Vagina (tissue), 2 donors: ENCODE results near the gene ADO. TPM values are rescaled to one million over a fixed set of nuclear protein-coding genes. Genes with fewer than 3 reads are reported as not detected.

Source experiments
- DNase-seq, 2 donors: peaks; one replicate each; pipeline ENCODE4 v3.0.0-alpha.2; 2017; ENCODE audit errors: extremely low spot score in 2 of 2
- H3K27ac ChIP-seq: fragments of 200-600 bp; sonication (generic); one replicate; pipeline ENCODE4 v1.5.1; 2019
- H3K27me3 ChIP-seq: fragments of 200-600 bp; sonication (generic); one replicate; pipeline ENCODE4 v1.5.1; 2019
- H3K36me3 ChIP-seq, 2 donors: fragments of 200-600 bp; sonication (generic); one replicate each; pipeline ENCODE4 v1.5.1; 2017 to 2019
- H3K4me1 ChIP-seq: fragments of 200-600 bp; sonication (generic); one replicate; pipeline ENCODE4 v1.5.1; 2019
- H3K4me3 ChIP-seq, 2 donors: fragments of 200-600 bp; sonication (generic); 1 replicate in 1 of 2; 2 replicates in 1 of 2; pipeline ENCODE4 v1.5.1; 2016 to 2019
- H3K9me3 ChIP-seq: fragments of 200-600 bp; sonication (generic); one replicate; pipeline ENCODE4 v1.5.1; 2019
- CTCF ChIP-seq, 3 experiments: fragments of 450-650 bp in 2 of 3; fragments of 200-600 bp in 1 of 3; sonication (generic) in 1 of 3; IDR thresholded peaks; one replicate each; pipeline ENCODE4 v1.5.1; 2017 to 2019; ENCODE audit warnings: antibody characterized with exemption in 3 of 3, mild to moderate bottlenecking in 2 of 3, moderate library complexity in 2 of 3
- POLR2A ChIP-seq, 2 donors: fragments of 450-650 bp; IDR thresholded peaks; one replicate each; pipeline ENCODE4 v1.6.1; 2017; ENCODE audit warnings: antibody characterized with exemption in 2 of 2, mild to moderate bottlenecking in 2 of 2, moderate library complexity in 2 of 2
- POLR2AphosphoS5 ChIP-seq, 2 donors: sonication (generic); formaldehyde crosslinking; IDR thresholded peaks; one replicate each; pipeline ENCODE4 v1.9.0; 2017; ENCODE audit warnings: antibody characterized with exemption in 2 of 2, mild to moderate bottlenecking in 2 of 2, low read depth in 1 of 2; ENCODE audit not compliant: insufficient read depth in 1 of 2
- intact Hi-C: fragments of 100-400 bp; cut with DNase I; formaldehyde crosslinking; loops from one replicate; pipeline ENCODE4 v1.15.1; 2023
- total RNA-seq: library from RNA; depleted of rRNA; stranded (reverse); fragments of >200 nt; gene quantifications from one replicate; pipeline ENCODE4 v1.2.3, GENCODE V29; 2016

Gene ADO
- total RNA-seq, 1 donor from 2014 or later = 17.2 TPM

GRCh38 chr10:62792261-62792660, 12.3 kb upstream of the ADO start:
- DNase-seq = no peak
- intact Hi-C loops = no loop called here
- no peak overlapping the region for H3K4me3 ChIP-seq

GRCh38 chr10:62794306-62794705, 10.2 kb upstream of the ADO start:
- TF ChIP-seq POLR2A (IDR thresholded peaks at IDR 0.05) (no peak), POLR2AphosphoS5 (IDR thresholded peaks at IDR 0.05; ENCODE audit: insufficient read depth in 1 of 2, low read depth in 1 of 2) (no peak), CTCF (IDR thresholded peaks at IDR 0.05) (no peak)
- intact Hi-C loops = no loop called here
- no peak for DNase-seq
- Histone ChIP-seq H3K36me3 (no peaks in the 10 kb centered on the region), H3K4me1 (no peaks in the 10 kb centered on the region), H3K27me3 (no peaks in the 10 kb centered on the region), H3K4me3 (no peak overlapping the region), H3K9me3 (no peaks in the 10 kb centered on the region), H3K27ac (no peak overlapping the region)

More at GRCh38 chr10:62792261-62792660, 12.3 kb upstream of the ADO start:
- TF ChIP-seq POLR2A (IDR thresholded peaks at IDR 0.05) (no peak), CTCF (IDR thresholded peaks at IDR 0.05) (no peak), POLR2AphosphoS5 (IDR thresholded peaks at IDR 0.05; ENCODE audit: insufficient read depth in 1 of 2, low read depth in 1 of 2) (no peak)
- Histone ChIP-seq H3K27me3 (no peaks in the 10 kb centered on the region), H3K27ac (no peak overlapping the region), H3K9me3 (no peaks in the 10 kb centered on the region), H3K36me3 (no peaks in the 10 kb centered on the region), H3K4me1 (no peaks in the 10 kb centered on the region)

- TF ChIP-seq CTCF (IDR thresholded peaks at IDR 0.05) (no peak), POLR2AphosphoS5 (IDR thresholded peaks at IDR 0.05; ENCODE audit: insufficient read depth in 1 of 2, low read depth in 1 of 2) (no peak), POLR2A (IDR thresholded peaks at IDR 0.05) (no peak)
- DNase-seq = no peak
- intact Hi-C loops = no loop called here
- Histone ChIP-seq H3K4me3 (no peak overlapping the region), H3K27me3 (no peaks in the 10 kb centered on the region), H3K27ac (no peak overlapping the region), H3K9me3 (no peaks in the 10 kb centered on the region), H3K4me1 (no peaks in the 10 kb centered on the region), H3K36me3 (no peaks in the 10 kb centered on the region)
Measured at GRCh38 chr10:62795100-62795499, 9.4 kb upstream of the ADO start.

GRCh38 chr10:62795762-62796161, 8.8 kb upstream of the ADO start:
- DNase-seq = no peak

More at GRCh38 chr10:62795762-62796161, 8.8 kb upstream of the ADO start:
- intact Hi-C loops = no loop called here
- no peaks in the 10 kb centered on the region for H3K27me3 ChIP-seq
- H3K9me3 ChIP-seq = no peaks in the 10 kb centered on the region
- no peak overlapping the region for H3K27ac ChIP-seq
- TF ChIP-seq POLR2A (IDR thresholded peaks at IDR 0.05) (no peak), CTCF (IDR thresholded peaks at IDR 0.05) (no peak), POLR2AphosphoS5 (IDR thresholded peaks at IDR 0.05; ENCODE audit: insufficient read depth in 1 of 2, low read depth in 1 of 2) (no peak)
- H3K4me1 ChIP-seq = no peaks in the 10 kb centered on the region
- no peak overlapping the region for H3K4me3 ChIP-seq
- no peaks in the 10 kb centered on the region for H3K36me3 ChIP-seq
